ENCODE results near the gene SOWAHB. TPM values are rescaled to one million over a fixed set of nuclear protein-coding genes. Genes with fewer than 3 reads are reported as not detected.

The SOWAHB gene
- total and polyA plus RNA-seq, 9 donors: 0.05 to 1.3 (median 0.11) TPM; not detected in 3

DNA sequence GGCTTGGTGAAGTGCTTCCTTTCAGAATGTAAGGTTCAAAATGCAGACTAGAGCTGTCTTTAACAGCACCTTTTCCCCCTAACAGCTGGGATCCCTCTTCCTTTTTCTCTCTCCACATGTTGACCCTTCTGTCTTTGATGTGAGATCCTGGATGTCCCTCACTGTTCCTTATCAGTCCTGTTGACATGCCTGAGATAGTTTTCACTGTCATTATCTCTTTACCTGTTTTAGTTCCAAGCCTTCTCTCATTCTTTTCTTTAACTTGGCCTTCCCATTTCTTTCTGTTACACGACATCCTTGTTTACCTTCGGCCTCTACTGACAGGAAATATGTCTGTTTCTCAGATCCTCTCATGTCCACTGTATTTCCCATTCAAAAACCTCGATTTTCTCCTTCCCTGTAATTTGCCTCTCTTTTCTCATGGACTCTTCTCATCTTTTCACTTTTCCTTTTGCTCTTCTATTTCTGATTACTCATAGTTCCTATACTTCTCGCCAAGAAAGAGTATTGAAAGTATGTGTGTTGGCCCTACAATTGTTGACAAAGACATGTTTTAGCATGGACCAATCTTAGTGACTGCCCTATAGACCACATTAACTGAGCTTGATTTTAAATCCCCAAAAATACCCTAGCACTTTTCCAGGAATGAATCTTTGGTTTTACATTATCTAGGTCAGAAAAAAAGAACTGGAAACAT, 1.2 kb upstream of the SOWAHB start:
- intact Hi-C loops (cut with DNase I): no loop called here
- WGBS, 3 donors: 62 to 77% (median 68%) methylated on average over 4 of the region's 4 CpGs
- TF ChIP-seq, protein P1, sequence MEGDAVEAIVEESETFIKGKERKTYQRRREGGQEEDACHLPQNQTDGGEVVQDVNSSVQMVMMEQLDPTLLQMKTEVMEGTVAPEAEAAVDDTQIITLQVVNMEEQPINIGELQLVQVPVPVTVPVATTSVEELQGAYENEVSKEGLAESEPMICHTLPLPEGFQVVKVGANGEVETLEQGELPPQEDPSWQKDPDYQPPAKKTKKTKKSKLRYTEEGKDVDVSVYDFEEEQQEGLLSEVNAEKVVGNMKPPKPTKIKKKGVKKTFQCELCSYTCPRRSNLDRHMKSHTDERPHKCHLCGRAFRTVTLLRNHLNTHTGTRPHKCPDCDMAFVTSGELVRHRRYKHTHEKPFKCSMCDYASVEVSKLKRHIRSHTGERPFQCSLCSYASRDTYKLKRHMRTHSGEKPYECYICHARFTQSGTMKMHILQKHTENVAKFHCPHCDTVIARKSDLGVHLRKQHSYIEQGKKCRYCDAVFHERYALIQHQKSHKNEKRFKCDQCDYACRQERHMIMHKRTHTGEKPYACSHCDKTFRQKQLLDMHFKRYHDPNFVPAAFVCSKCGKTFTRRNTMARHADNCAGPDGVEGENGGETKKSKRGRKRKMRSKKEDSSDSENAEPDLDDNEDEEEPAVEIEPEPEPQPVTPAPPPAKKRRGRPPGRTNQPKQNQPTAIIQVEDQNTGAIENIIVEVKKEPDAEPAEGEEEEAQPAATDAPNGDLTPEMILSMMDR (IDR thresholded peaks at IDR 0.05): no peak
- TF ChIP-seq POLR2A (IDR thresholded peaks at IDR 0.05) (no peak), EP300 (IDR thresholded peaks at IDR 0.05) (no peak)
- peaks cover 3% of the 10 kb centered on the region for H3K4me1 ChIP-seq (ENCODE audit: insufficient read depth)
- H3K27me3 ChIP-seq: no peaks in the 10 kb centered on the region
- H3K27ac ChIP-seq: no peak overlapping the region
- no peaks in the 10 kb centered on the region for H3K9me3 ChIP-seq
- H3K36me3 ChIP-seq: no peaks in the 10 kb centered on the region
- DNase-seq: no peak
- H3K4me3 ChIP-seq: no peak overlapping the region

DNA sequence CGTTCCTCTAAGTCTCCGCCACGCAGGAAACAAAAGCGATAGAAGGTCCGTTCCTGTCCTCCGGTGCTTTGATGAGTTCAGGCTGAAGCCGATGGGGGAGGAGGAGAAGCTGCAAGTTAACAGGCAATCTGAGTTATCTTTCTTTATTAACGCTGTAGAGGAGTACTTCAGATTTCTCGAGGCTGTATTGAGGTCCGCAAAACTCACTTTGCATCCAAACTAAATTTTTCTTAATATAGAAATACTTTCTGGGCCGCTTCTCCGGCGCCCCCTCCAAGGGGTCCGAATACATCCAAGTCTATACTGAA, 395 bp upstream of the SOWAHB start:
- TF ChIP-seq POLR2A (IDR thresholded peaks at IDR 0.05) (no peak), EP300 (IDR thresholded peaks at IDR 0.05) (no peak)
- TF ChIP-seq, protein P1 (IDR thresholded peaks at IDR 0.05): no peak
- H3K27ac ChIP-seq: no peak overlapping the region
- no peak for DNase-seq
- H3K36me3 ChIP-seq: no peaks in the 10 kb centered on the region
- WGBS, 3 donors: 13 to 30% (median 16%) methylated on average over 14 of the region's 14 CpGs
- peaks cover 3% of the 10 kb centered on the region for H3K4me1 ChIP-seq (ENCODE audit: insufficient read depth)
- no peaks in the 10 kb centered on the region for H3K27me3 ChIP-seq
- no peaks in the 10 kb centered on the region for H3K9me3 ChIP-seq
- peak overlapping the region; percentile 48 for H3K4me3 ChIP-seq
- intact Hi-C loops (cut with DNase I): no loop called here

DNA sequence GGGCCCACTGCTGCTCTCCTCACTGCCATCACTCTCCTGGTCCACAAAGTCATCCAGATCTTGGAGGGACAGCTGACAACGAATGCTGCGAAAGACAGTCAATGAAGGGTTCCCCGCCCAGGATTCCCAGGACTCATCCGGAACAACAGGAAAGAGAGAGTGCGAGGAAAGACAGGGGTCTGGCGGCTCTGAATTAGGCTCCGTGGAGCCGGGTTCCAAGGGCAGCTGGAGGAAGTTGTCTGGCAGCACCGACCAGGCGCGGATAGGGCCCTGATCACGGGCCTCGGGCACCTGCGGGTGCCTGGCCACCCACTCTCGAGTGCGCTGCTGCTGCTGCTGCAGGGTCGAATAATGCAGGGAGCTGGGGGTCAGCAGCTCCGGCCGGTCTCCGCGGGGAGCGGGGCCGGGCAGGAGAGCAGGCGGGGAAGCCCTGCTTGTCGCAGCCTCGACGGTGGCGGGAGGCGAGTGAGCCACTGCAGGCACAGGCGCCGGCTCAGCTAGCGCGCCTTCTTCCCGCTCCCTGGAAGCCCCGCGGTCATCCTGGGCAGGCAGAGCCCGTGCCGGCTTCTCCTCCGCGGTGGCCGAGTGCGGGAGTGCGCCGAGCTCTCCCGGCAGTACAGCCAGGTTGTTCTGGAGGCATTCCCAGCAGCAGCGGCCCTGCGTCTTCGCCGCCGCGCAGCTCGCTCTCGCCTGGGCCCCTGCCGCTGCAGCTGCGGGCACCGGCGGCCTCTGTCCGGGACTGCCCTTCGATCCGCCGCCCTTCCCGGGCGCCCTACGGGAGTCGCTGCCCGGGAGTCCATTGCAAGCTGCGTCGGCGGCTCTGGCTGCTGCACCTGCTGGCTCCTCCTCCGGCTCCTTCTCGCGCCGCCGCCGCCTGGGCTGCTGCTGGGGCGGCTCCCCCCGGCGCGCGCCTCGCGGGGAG, 1.1 kb downstream of the SOWAHB start:
- Histone ChIP-seq H3K27me3 (no peaks in the 10 kb centered on the region), H3K4me3 (peak overlapping the region; percentile 48), H3K4me1 (ENCODE audit: insufficient read depth) (peaks cover 3% of the 10 kb centered on the region), H3K36me3 (no peaks in the 10 kb centered on the region), H3K9me3 (no peaks in the 10 kb centered on the region), H3K27ac (no peak overlapping the region)
- DNase-seq: peak in 3 of 5 donors; percentile 15 to 44 (median 28)
- intact Hi-C loops (cut with DNase I): no loop called here
- 7 to 13% (median 9%) methylated on average over 43 to 82 of the region's 82 CpGs for WGBS, 3 donors
- TF ChIP-seq EP300 (IDR thresholded peaks at IDR 0.05): no peak

DNA sequence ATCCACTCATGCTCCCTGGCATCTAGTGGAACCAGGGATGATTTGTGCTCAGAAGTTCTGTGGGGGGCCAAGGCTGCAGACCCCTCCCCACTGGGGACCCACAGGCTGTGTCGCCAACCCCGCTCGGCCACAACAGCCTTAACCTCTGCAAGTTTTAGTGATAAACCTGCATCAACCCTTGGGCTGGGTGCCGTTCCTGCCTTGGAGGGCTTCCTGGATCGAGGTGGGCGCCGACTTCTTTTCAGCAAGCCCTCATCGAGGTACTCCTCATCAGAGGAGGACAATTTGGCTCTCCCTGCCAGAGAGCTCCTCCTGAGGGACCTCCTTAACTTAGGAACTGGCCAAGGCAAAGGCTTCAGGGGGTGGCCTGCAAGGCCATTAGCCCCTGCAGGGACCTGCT, 1.9 kb downstream of the SOWAHB start:
- Histone ChIP-seq H3K27me3 (no peaks in the 10 kb centered on the region), H3K4me1 (ENCODE audit: insufficient read depth) (peaks cover 3% of the 10 kb centered on the region), H3K36me3 (no peaks in the 10 kb centered on the region), H3K9me3 (no peaks in the 10 kb centered on the region), H3K4me3 (no peak overlapping the region), H3K27ac (no peak overlapping the region)
- TF ChIP-seq, protein P1 (IDR thresholded peaks at IDR 0.05): no peak
- no peak for TF ChIP-seq EP300 (IDR thresholded peaks at IDR 0.05)
- no peak for TF ChIP-seq POLR2A (IDR thresholded peaks at IDR 0.05)
- 93 to 95% (median 94%) methylated on average over 8 of the region's 8 CpGs for WGBS, 3 donors
- intact Hi-C loops (cut with DNase I): no loop called here
- no peak for DNase-seq

DNA sequence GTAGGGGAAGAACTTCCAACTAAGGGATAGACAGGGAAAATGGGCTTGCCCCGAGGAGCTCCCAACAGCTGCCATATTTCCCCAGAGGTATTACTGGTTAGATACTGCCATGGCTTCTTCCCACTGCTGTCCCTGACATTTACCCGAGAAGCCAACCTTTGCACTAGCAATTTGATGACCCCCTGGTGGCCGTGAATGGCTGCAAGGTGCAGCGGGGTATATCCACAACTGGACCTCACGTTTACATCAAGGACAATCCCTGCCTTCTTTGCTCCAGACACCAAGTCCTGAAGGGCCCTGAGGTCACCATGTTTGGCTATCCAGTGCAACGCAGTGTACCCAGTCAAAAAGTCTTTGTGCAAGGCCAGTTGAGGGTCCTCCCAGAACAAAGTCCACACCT, 2.3 kb downstream of the SOWAHB start:
- peaks cover 3% of the 10 kb centered on the region for H3K4me1 ChIP-seq (ENCODE audit: insufficient read depth)
- no peak for TF ChIP-seq EP300 (IDR thresholded peaks at IDR 0.05)
- TF ChIP-seq, protein P1 (IDR thresholded peaks at IDR 0.05): no peak
- no peak for TF ChIP-seq POLR2A (IDR thresholded peaks at IDR 0.05)
- no peaks in the 10 kb centered on the region for H3K9me3 ChIP-seq
- H3K27me3 ChIP-seq: no peaks in the 10 kb centered on the region
- WGBS, 3 donors: 87 to 96% (median 96%) methylated on average over 6 of the region's 6 CpGs
- intact Hi-C loops (cut with DNase I): no loop called here
- no peak overlapping the region for H3K27ac ChIP-seq
- no peaks in the 10 kb centered on the region for H3K36me3 ChIP-seq
- no peak overlapping the region for H3K4me3 ChIP-seq
- DNase-seq: no peak

All from ovary (tissue), 9 donors.